PC-9 (cell line): ENCODE measurements around the gene RANBP10.

Experiments
- CTCF ChIP-seq: fragments of 200-600 bp; sonication (generic); conservative IDR thresholded peaks from 2 replicates; pipeline ENCODE4 v1.6.1; 2017; ENCODE audit warnings: mixed run types, antibody characterized with exemption, mild to moderate bottlenecking, moderate library complexity
- EZH2 ChIP-seq: fragments of 200-600 bp; sonication (generic); IDR thresholded peaks from 2 replicates; pipeline ENCODE4 v1.8.0; 2017; ENCODE audit warnings: antibody characterized with exemption, low read depth

- TF ChIP-seq CTCF (no peak), EZH2 (no peak)
Observed at GRCh38 chr16:67702130-67702529, 104.2 kb downstream of the RANBP10 start.
